Endothelial cell of umbilical vein (primary cell): ENCODE data around the gene CEP128. TPM values are rescaled to one million over a fixed set of nuclear protein-coding genes. Genes with fewer than 3 reads are reported as not detected.

Source experiments
- BruUV-seq: library from RNA; stranded (reverse); fragments of 400-500 nt; replicated peaks from 2 replicates; lab custom pipeline; 2021; lab: Mats Ljungman, UMichigan
- CTCF ChIA-PET: fragments of 300-600, 350-600 bp; sonication (Branson Sonifier 250); formaldehyde crosslinking; loops from one replicate; lab custom pipeline; 2021; ENCODE audit warnings: antibody characterized with exemption, inconsistent platforms; lab: Charles Lee
- POLR2A ChIA-PET: fragments of 300-600, 350-600 bp; sonication (Branson Sonifier 250); formaldehyde crosslinking; loops from one replicate; lab custom pipeline; 2021; ENCODE audit warnings: antibody characterized with exemption, inconsistent platforms; lab: Charles Lee
- DNase-seq: peaks from one replicate; pipeline ENCODE4 v3.0.0-alpha.2; 2011; ENCODE audit warnings: low read depth, low spot score
- FAIRE-seq: peaks from 2 replicates; lab custom pipeline; 2011; peaks lifted over from hg19 to GRCh38; lab: Jason Lieb, UNC
- H2AFZ ChIP-seq: 2 replicates; pipeline ENCODE4 v1.6.0; 2012; ENCODE audit warnings: low read depth, low read length, control low read depth, inconsistent platforms
- H3K27ac ChIP-seq: 2 replicates; pipeline ENCODE4 v1.5.1; 2011; ENCODE audit warnings: low read depth, mild to moderate bottlenecking, control low read depth, low read length, moderate library complexity; ENCODE audit not compliant: insufficient read depth
- H3K27me3 ChIP-seq, 2 experiments: 2 replicates each; pipeline versions ENCODE4 v1.6.0 to v1.6.1; 2011; ENCODE audit warnings: low read length in 2 of 2, mixed read lengths in 1 of 2; ENCODE audit not compliant: control insufficient read depth in 2 of 2, insufficient read depth in 2 of 2
- H3K36me3 ChIP-seq, 2 experiments: 2 replicates in 1 of 2; 3 replicates in 1 of 2; pipeline ENCODE4 v1.5.1; 2011; ENCODE audit warnings: low read length in 2 of 2, mild to moderate bottlenecking in 1 of 2, moderate library complexity in 1 of 2; ENCODE audit not compliant: control insufficient read depth in 2 of 2, insufficient read depth in 2 of 2; ENCODE audit errors: extremely low read depth in 1 of 2
- H3K4me1 ChIP-seq: 3 replicates; pipeline ENCODE4 v1.5.1; 2011; ENCODE audit warnings: mild to moderate bottlenecking, low read length; ENCODE audit not compliant: control insufficient read depth, insufficient read depth; ENCODE audit errors: extremely low read depth
- H3K4me2 ChIP-seq: 2 replicates; pipeline ENCODE4 v1.6.1; 2011; ENCODE audit warnings: low read length, control low read depth, mixed read lengths; ENCODE audit not compliant: insufficient read depth
- H3K4me3 ChIP-seq, 3 experiments: fragments of 200-600 bp in 1 of 3; sonication (generic), shearing (Covaris generic) in 1 of 3; replicated peaks in 1 of 3; 2 replicates each; pipeline ENCODE4 v1.5.1; 2011 to 2016; ENCODE audit warnings: control low read depth in 3 of 3, low read length in 3 of 3, mild to moderate bottlenecking in 2 of 3, inconsistent platforms in 1 of 3, low read depth in 1 of 3, moderate library complexity in 1 of 3; ENCODE audit not compliant: insufficient read depth in 1 of 3
- H3K79me2 ChIP-seq: 2 replicates; pipeline ENCODE4 v1.6.0; 2012; ENCODE audit warnings: low read length, inconsistent platforms; ENCODE audit not compliant: control insufficient read depth, insufficient read depth
- H3K9ac ChIP-seq: replicated peaks from 2 replicates; pipeline ENCODE3; 2011; ENCODE audit warnings: low read length, control low read depth; ENCODE audit not compliant: insufficient read depth; ENCODE audit errors: extremely low read depth
- H3K9me1 ChIP-seq: replicated peaks from 3 replicates; pipeline ENCODE4 v1.6.0; 2011; ENCODE audit warnings: mild to moderate bottlenecking, low read length; ENCODE audit not compliant: control insufficient read depth, insufficient read depth; ENCODE audit errors: extremely low read depth
- H3K9me3 ChIP-seq: replicated peaks from 2 replicates; pipeline ENCODE4 v1.5.1; 2012; ENCODE audit warnings: low read length, inconsistent platforms; ENCODE audit not compliant: control insufficient read depth, insufficient read depth
- H4K20me1 ChIP-seq: replicated peaks from 2 replicates; pipeline ENCODE3; 2011; ENCODE audit warnings: mild to moderate bottlenecking, low read length; ENCODE audit not compliant: control insufficient read depth, insufficient read depth; ENCODE audit errors: extremely low read depth
- EZH2 ChIP-seq: IDR thresholded peaks from 2 replicates; pipeline ENCODE4 v1.6.1; 2012; ENCODE audit warnings: borderline replicate concordance, low read depth, mild to moderate bottlenecking, moderate library complexity, low read length, inconsistent platforms; ENCODE audit not compliant: severe bottlenecking
- FOS ChIP-seq: IDR thresholded peaks from 2 replicates; pipeline ENCODE4 v1.6.1; 2011; ENCODE audit warnings: mild to moderate bottlenecking, low read length, moderate library complexity, borderline replicate concordance; ENCODE audit not compliant: insufficient read depth
- GATA2 ChIP-seq: IDR thresholded peaks from 2 replicates; pipeline ENCODE4 v1.7.0; 2011; ENCODE audit warnings: low read depth, mild to moderate bottlenecking, moderate library complexity, mixed read lengths, low read length; ENCODE audit not compliant: insufficient read length, insufficient read depth
- JUN ChIP-seq: IDR thresholded peaks from 2 replicates; pipeline ENCODE4 v1.6.1; 2011; ENCODE audit warnings: borderline replicate concordance, low read depth; ENCODE audit not compliant: insufficient read length, insufficient read depth
- MYC ChIP-seq: IDR thresholded peaks from one replicate; pipeline ENCODE4 v1.6.1; 2011; ENCODE audit warnings: mild to moderate bottlenecking, low read depth, low read length
- POLR2A ChIP-seq: IDR thresholded peaks from 2 replicates; pipeline ENCODE4 v1.6.1; 2012; ENCODE audit warnings: low read depth, mild to moderate bottlenecking, control low read depth, low read length
- POLR2AphosphoS5 ChIP-seq: IDR thresholded peaks from 2 replicates; pipeline ENCODE4 v1.6.1; 2012; ENCODE audit warnings: low read depth, mild to moderate bottlenecking, control low read depth, low read length, moderate library complexity; ENCODE audit not compliant: insufficient read depth
- dilution Hi-C: fragments of 300-500 bp; cut with MboI; formaldehyde crosslinking; loops from one replicate; pipeline ENCODE4 v1.15.0; 2019; ENCODE audit warnings: low sequenced_read_pairs; ENCODE audit not compliant: extremely low pct_ligation_motif_present
- intact Hi-C: fragments of 100-400 bp; cut with micrococcal nuclease; formaldehyde crosslinking; loops from one replicate; pipeline ENCODE4 v1.10.0; 2022
- polyA plus RNA-seq, 4 experiments: library from polyadenylated mRNA; depleted of rRNA in 3 of 4; stranded (reverse) in 3 of 4; unstranded in 1 of 4; fragments of >200 nt; gene quantifications; 2 replicates each; pipeline versions ENCODE4 v1.2.1 to v1.2.3, GENCODE V29; 2011 to 2012; ENCODE audit warnings: missing spikeins in 1 of 4
- total RNA-seq: library from RNA; stranded (reverse); gene quantifications from 2 replicates; pipeline ENCODE4 v1.2.3, GENCODE V29; 2021
- TF ChIP-seq, protein P1 (sequence below), 2 donors: IDR thresholded peaks; 1 replicate in 1 of 2; 2 replicates in 1 of 2; pipeline ENCODE4 v1.5.1; 2011; ENCODE audit warnings: low read length in 2 of 2, mild to moderate bottlenecking in 2 of 2, moderate library complexity in 2 of 2, control low read depth in 1 of 2, inconsistent platforms in 1 of 2, low read depth in 1 of 2; ENCODE audit not compliant: insufficient read depth in 1 of 2; ENCODE audit errors: extremely low read depth in 1 of 2
- TF ChIP-seq, protein P2 (sequence below): IDR thresholded peaks from 2 replicates; pipeline ENCODE4 v1.6.1; 2011; ENCODE audit not compliant: insufficient read depth, insufficient read length

The CEP128 gene
- total and polyA plus RNA-seq, 2 donors (not counting 3 experiments of a cell fraction or from before 2014, with no cell fraction given): 0.91 to 23.7 TPM

DNA sequence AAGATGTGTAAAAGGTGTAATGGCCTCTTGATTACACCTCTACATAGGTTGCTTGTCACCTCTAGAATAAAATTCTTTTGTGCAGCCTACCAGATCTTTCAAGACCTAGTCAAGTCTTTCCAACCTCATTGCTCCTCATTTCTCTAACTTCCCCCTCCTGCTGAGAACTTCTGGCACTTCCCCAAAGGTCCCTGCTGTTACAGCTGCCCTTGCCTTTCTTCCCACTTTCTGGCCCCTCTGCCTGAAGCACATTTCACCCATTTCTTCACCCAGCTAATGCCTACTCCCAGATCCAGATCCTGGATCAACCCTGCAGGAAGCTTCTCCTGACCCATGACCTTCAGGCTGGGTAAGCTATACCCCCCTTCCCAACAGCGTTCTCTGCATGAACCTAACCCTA is 15.4 kb upstream of the CEP128 start:
- Histone ChIP-seq H3K27ac (no peak overlapping the region), H3K9me1 (no peaks in the 10 kb centered on the region), H3K4me2 (no peak overlapping the region), H4K20me1 (no peaks in the 10 kb centered on the region), H3K4me3 (no peak overlapping the region), H3K9ac (no peak overlapping the region), H2AFZ (no peak overlapping the region), H3K4me1 (peaks cover 4% of the 10 kb centered on the region), H3K79me2 (no peaks in the 10 kb centered on the region), H3K27me3 (peaks cover 22 to 48% of the 10 kb centered on the region in 2 experiments), H3K9me3 (no peaks in the 10 kb centered on the region), H3K36me3 (no peaks in the 10 kb centered on the region)
- intact Hi-C loops (no loop called here), dilution Hi-C loops (no loop called here)
- no TSS peak for BruUV-seq
- CTCF ChIA-PET: interaction anchor here (1.0 to 7.8 kb wide), 3 partner anchors 30 to 508 kb away, joined by 3 to 99 read pairs (median 4); no protein-coding TSS in a partner anchor
- no peak for FAIRE-seq
- POLR2A ChIA-PET: no interaction called here
- TF ChIP-seq MYC (no peak), POLR2A (no peak), GATA2 (no peak), EZH2 (no peak), FOS (no peak), JUN (no peak), POLR2AphosphoS5 (no peak)
- TF ChIP-seq, protein P1, sequence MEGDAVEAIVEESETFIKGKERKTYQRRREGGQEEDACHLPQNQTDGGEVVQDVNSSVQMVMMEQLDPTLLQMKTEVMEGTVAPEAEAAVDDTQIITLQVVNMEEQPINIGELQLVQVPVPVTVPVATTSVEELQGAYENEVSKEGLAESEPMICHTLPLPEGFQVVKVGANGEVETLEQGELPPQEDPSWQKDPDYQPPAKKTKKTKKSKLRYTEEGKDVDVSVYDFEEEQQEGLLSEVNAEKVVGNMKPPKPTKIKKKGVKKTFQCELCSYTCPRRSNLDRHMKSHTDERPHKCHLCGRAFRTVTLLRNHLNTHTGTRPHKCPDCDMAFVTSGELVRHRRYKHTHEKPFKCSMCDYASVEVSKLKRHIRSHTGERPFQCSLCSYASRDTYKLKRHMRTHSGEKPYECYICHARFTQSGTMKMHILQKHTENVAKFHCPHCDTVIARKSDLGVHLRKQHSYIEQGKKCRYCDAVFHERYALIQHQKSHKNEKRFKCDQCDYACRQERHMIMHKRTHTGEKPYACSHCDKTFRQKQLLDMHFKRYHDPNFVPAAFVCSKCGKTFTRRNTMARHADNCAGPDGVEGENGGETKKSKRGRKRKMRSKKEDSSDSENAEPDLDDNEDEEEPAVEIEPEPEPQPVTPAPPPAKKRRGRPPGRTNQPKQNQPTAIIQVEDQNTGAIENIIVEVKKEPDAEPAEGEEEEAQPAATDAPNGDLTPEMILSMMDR (IDR thresholded peaks at IDR 0.05; ENCODE audit: extremely low read depth in 1 of 2, insufficient read depth in 1 of 2, low read depth in 1 of 2, low read length in 2 of 2): no peak
- TF ChIP-seq, protein P2, sequence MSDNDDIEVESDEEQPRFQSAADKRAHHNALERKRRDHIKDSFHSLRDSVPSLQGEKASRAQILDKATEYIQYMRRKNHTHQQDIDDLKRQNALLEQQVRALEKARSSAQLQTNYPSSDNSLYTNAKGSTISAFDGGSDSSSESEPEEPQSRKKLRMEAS: no peak
- no peak for DNase-seq
